SK-N-SH (cell line): ENCODE results near the gene CREBZF. TPM values are rescaled to one million over a fixed set of nuclear protein-coding genes. Genes with fewer than 3 reads are reported as not detected.

Experiments used
- CTCF ChIA-PET: fragments of 300-600, 350-600 bp; formaldehyde crosslinking; extraction: SDS; loops from one replicate; lab custom pipeline; 2021; lab: Yijun Ruan, JAX
- POLR2A ChIA-PET: fragments of 350-600 bp; sonication (Branson Sonifier 250); formaldehyde crosslinking; extraction: SDS; loops from one replicate; lab custom pipeline; 2020; ENCODE audit warnings: antibody characterized with exemption, inconsistent platforms; lab: Yijun Ruan, JAX
- DNase-seq: peaks from one replicate; pipeline ENCODE4 v3.0.0; 2012
- H2AFZ ChIP-seq: fragments of 200-600 bp; sonication (generic); 2 replicates; pipeline ENCODE4 v1.8.1; 2016; ENCODE audit warnings: antibody characterized with exemption, mild to moderate bottlenecking, low read depth
- H3F3A ChIP-seq: fragments of 200-600 bp; sonication (generic); replicated peaks from 2 replicates; pipeline ENCODE3; 2016; ENCODE audit warnings: antibody characterized with exemption, mild to moderate bottlenecking; ENCODE audit not compliant: insufficient read depth
- H3K27ac ChIP-seq, 2 experiments: fragments of 200-500 bp in 1 of 2; fragments of 200-600 bp in 1 of 2; sonication (Bioruptor generic) in 1 of 2; sonication (generic), shearing (Covaris generic) in 1 of 2; 2 replicates each; pipeline versions ENCODE4 v1.5.1 to v1.6.1; 2014 to 2016; ENCODE audit warnings: low read depth in 2 of 2, inconsistent platforms in 1 of 2, low read length in 1 of 2, mild to moderate bottlenecking in 1 of 2, mixed read lengths in 1 of 2
- H3K27me3 ChIP-seq: fragments of 200-600 bp; sonication (generic), shearing (Covaris generic); 2 replicates; pipeline ENCODE4 v1.6.1; 2016; ENCODE audit warnings: mixed run types; ENCODE audit not compliant: insufficient read depth
- H3K36me3 ChIP-seq, 2 experiments: fragments of 200-500 bp in 1 of 2; fragments of 200-600 bp in 1 of 2; sonication (Bioruptor generic) in 1 of 2; sonication (generic) in 1 of 2; replicated peaks in 1 of 2; 2 replicates each; pipeline versions ENCODE3 to v1.5.1; 2014 to 2016; ENCODE audit warnings: low read length in 1 of 2, mild to moderate bottlenecking in 1 of 2; ENCODE audit not compliant: insufficient read depth in 2 of 2, control insufficient read depth in 1 of 2
- H3K4me1 ChIP-seq, 2 experiments: fragments of 200-500 bp in 1 of 2; fragments of 200-600 bp in 1 of 2; sonication (Bioruptor generic) in 1 of 2; sonication (generic), shearing (Covaris generic) in 1 of 2; 2 replicates each; pipeline versions ENCODE4 v1.5.1 to v1.6.1; 2014 to 2016; ENCODE audit warnings: low read depth in 1 of 2, low read length in 1 of 2, mixed run types in 1 of 2; ENCODE audit not compliant: insufficient read depth in 2 of 2, control insufficient read depth in 1 of 2
- H3K4me2 ChIP-seq: fragments of 200-600 bp; sonication (generic), shearing (Covaris generic); 2 replicates; pipeline ENCODE4 v1.6.1; 2017; ENCODE audit warnings: mixed run types
- H3K4me3 ChIP-seq, 2 experiments: fragments of 200-500 bp in 1 of 2; fragments of 200-600 bp in 1 of 2; sonication (Bioruptor generic) in 1 of 2; sonication (generic), shearing (Covaris generic) in 1 of 2; 2 replicates each; pipeline versions ENCODE4 v1.5.1 to v1.8.1; 2014 to 2016; ENCODE audit warnings: low read depth in 2 of 2, inconsistent platforms in 1 of 2, low read length in 1 of 2, mild to moderate bottlenecking in 1 of 2, mixed read lengths in 1 of 2, moderate library complexity in 1 of 2
- H3K79me2 ChIP-seq: fragments of 200-600 bp; sonication (generic); 2 replicates; pipeline ENCODE4 v1.8.1; 2017; ENCODE audit warnings: mild to moderate bottlenecking; ENCODE audit not compliant: insufficient read depth
- H3K9ac ChIP-seq: fragments of 200-600 bp; sonication (generic); 2 replicates; pipeline ENCODE4 v1.6.1; 2017; ENCODE audit warnings: mixed run types
- H3K9me2 ChIP-seq: fragments of 200-600 bp; sonication (generic); 2 replicates; pipeline ENCODE4 v1.6.1; 2017; ENCODE audit warnings: mixed run types
- H3K9me3 ChIP-seq: fragments of 200-600 bp; sonication (generic); 2 replicates; pipeline ENCODE4 v1.6.1; 2017; ENCODE audit warnings: mixed run types, mild to moderate bottlenecking, moderate library complexity
- H4K20me1 ChIP-seq: fragments of 200-600 bp; sonication (generic); 2 replicates; pipeline ENCODE4 v1.6.1; 2017; ENCODE audit warnings: mild to moderate bottlenecking, mixed run types; ENCODE audit not compliant: insufficient read depth
- EP300 ChIP-seq, 2 experiments: IDR thresholded peaks; 2 replicates each; pipeline versions ENCODE4 v1.4.0 to v1.6.1; 2012; ENCODE audit warnings: borderline replicate concordance in 1 of 2, low read depth in 1 of 2, low read length in 1 of 2
- EZH2phosphoT487 ChIP-seq: fragments of 200-600 bp; sonication (generic); IDR thresholded peaks from 2 replicates; pipeline ENCODE4 v1.6.1; 2017; ENCODE audit warnings: low read depth, mixed run types, mild to moderate bottlenecking, antibody characterized with exemption, moderate library complexity, borderline replicate concordance
- FOSL2 ChIP-seq: IDR thresholded peaks from 2 replicates; pipeline ENCODE4 v1.4.0; 2012; ENCODE audit warnings: low read depth, mild to moderate bottlenecking, moderate library complexity, borderline replicate concordance
- MEF2A ChIP-seq: IDR thresholded peaks from 2 replicates; pipeline ENCODE4 v1.4.0; 2012; ENCODE audit warnings: low read depth, borderline replicate concordance
- NFIC ChIP-seq: IDR thresholded peaks from 2 replicates; pipeline ENCODE4 v1.4.0; 2012; ENCODE audit warnings: borderline replicate concordance
- RCOR1 ChIP-seq: fragments of 150-350 bp; IDR thresholded peaks from 2 replicates; pipeline ENCODE4 v1.6.1; 2017; ENCODE audit warnings: antibody characterized with exemption, low read length
- RXRA ChIP-seq: IDR thresholded peaks from 2 replicates; pipeline ENCODE4 v1.4.0; 2012; ENCODE audit warnings: low read depth, mild to moderate bottlenecking, borderline replicate concordance
- SIN3A ChIP-seq: IDR thresholded peaks from 2 replicates; pipeline ENCODE4 v1.6.1; 2012; ENCODE audit warnings: low read depth, mild to moderate bottlenecking, low read length, moderate library complexity, borderline replicate concordance
- TAF1 ChIP-seq: IDR thresholded peaks from 2 replicates; pipeline ENCODE4 v1.6.1; 2012; ENCODE audit warnings: low read depth, mild to moderate bottlenecking, low read length, moderate library complexity, borderline replicate concordance
- TCF12 ChIP-seq: IDR thresholded peaks from 2 replicates; pipeline ENCODE4 v1.4.0; 2012
- TEAD4 ChIP-seq: IDR thresholded peaks from 2 replicates; pipeline ENCODE4 v1.4.0; 2012; ENCODE audit warnings: mild to moderate bottlenecking, borderline replicate concordance; ENCODE audit not compliant: insufficient read depth
- polyA plus RNA-seq, 3 experiments: library from polyadenylated mRNA; depleted of rRNA; stranded (reverse); fragments of >200 nt; gene quantifications; 2 replicates each; pipeline ENCODE4 v1.2.3, GENCODE V29; 2012
- TF ChIP-seq, protein P1 (sequence below): IDR thresholded peaks from 2 replicates; pipeline ENCODE4 v1.6.1; 2012; ENCODE audit warnings: mild to moderate bottlenecking, low read depth, low read length, moderate library complexity
- TF ChIP-seq, protein P2 (sequence below): fragments of 200-600 bp; sonication (generic); IDR thresholded peaks from 2 replicates; pipeline ENCODE4 v1.6.1; 2017; ENCODE audit warnings: antibody characterized with exemption, mild to moderate bottlenecking, moderate library complexity
- TF ChIP-seq, protein P3 (sequence below): IDR thresholded peaks from 2 replicates; pipeline ENCODE4 v1.4.0; 2012; ENCODE audit warnings: low read depth, borderline replicate concordance
- TF ChIP-seq, protein P4 (sequence below): IDR thresholded peaks from 2 replicates; pipeline ENCODE4; 2012
- TF ChIP-seq, protein P5 (sequence below): fragments of 150-350 bp; IDR thresholded peaks from 2 replicates; pipeline ENCODE4 v1.6.1; 2017; ENCODE audit warnings: antibody characterized with exemption, low read length, low read depth, borderline replicate concordance
- TF ChIP-seq, protein P6 (sequence below): IDR thresholded peaks from 2 replicates; pipeline ENCODE4 v1.4.0; 2012; ENCODE audit warnings: low read depth, borderline replicate concordance

Gene CREBZF
- polyA plus RNA-seq, 1 of the 3 experiments (the other 2 are of a cell fraction): 50.5 TPM

DNA sequence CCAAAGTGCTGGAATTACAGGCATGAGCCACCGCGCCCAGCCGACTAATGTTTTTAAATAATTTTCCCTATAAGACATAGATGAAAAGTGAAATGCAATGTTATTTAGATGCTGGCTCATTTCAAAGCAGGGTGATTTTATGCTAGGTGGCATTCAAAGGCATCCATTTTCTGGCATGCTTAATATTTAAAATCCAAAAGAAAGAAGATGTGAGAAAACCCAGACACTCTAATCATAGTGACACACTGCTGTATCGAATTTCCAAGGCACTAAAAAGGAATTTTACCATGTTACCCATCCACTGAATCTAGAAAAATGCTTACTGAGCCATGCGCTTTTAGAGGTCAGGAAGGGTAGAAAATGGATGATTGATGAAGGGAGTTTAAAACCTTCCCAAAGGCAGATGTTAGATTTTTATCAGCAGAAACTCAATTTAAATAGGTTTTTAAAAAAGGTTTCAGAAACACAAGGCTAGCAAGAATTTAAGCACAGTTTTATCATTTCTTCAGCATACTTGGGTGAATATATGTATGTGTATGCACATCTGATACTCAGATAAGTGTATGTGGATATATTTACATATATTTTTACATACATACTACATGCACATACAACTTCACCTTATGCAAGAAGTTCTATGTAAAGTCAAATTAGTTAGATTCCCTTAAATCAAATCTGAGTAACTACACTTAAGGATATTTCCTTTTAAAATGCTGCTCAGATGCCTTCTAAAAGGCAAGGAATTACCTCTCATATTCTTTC lies 45.2 kb upstream of the CREBZF start (continued):
- TF ChIP-seq, protein P1, sequence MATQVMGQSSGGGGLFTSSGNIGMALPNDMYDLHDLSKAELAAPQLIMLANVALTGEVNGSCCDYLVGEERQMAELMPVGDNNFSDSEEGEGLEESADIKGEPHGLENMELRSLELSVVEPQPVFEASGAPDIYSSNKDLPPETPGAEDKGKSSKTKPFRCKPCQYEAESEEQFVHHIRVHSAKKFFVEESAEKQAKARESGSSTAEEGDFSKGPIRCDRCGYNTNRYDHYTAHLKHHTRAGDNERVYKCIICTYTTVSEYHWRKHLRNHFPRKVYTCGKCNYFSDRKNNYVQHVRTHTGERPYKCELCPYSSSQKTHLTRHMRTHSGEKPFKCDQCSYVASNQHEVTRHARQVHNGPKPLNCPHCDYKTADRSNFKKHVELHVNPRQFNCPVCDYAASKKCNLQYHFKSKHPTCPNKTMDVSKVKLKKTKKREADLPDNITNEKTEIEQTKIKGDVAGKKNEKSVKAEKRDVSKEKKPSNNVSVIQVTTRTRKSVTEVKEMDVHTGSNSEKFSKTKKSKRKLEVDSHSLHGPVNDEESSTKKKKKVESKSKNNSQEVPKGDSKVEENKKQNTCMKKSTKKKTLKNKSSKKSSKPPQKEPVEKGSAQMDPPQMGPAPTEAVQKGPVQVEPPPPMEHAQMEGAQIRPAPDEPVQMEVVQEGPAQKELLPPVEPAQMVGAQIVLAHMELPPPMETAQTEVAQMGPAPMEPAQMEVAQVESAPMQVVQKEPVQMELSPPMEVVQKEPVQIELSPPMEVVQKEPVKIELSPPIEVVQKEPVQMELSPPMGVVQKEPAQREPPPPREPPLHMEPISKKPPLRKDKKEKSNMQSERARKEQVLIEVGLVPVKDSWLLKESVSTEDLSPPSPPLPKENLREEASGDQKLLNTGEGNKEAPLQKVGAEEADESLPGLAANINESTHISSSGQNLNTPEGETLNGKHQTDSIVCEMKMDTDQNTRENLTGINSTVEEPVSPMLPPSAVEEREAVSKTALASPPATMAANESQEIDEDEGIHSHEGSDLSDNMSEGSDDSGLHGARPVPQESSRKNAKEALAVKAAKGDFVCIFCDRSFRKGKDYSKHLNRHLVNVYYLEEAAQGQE: no peak
- no peak; the same call in 1 of the 2 replicates for TF ChIP-seq SIN3A
- peak; percentile 65; the same call in 1 of the 2 replicates for TF ChIP-seq RXRA
- TF ChIP-seq, protein P2, sequence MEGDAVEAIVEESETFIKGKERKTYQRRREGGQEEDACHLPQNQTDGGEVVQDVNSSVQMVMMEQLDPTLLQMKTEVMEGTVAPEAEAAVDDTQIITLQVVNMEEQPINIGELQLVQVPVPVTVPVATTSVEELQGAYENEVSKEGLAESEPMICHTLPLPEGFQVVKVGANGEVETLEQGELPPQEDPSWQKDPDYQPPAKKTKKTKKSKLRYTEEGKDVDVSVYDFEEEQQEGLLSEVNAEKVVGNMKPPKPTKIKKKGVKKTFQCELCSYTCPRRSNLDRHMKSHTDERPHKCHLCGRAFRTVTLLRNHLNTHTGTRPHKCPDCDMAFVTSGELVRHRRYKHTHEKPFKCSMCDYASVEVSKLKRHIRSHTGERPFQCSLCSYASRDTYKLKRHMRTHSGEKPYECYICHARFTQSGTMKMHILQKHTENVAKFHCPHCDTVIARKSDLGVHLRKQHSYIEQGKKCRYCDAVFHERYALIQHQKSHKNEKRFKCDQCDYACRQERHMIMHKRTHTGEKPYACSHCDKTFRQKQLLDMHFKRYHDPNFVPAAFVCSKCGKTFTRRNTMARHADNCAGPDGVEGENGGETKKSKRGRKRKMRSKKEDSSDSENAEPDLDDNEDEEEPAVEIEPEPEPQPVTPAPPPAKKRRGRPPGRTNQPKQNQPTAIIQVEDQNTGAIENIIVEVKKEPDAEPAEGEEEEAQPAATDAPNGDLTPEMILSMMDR: no peak
- peak; percentile 99 for TF ChIP-seq TCF12
- no peak for TF ChIP-seq TAF1
- peak; percentile 92 for TF ChIP-seq TEAD4
- TF ChIP-seq, protein P3, sequence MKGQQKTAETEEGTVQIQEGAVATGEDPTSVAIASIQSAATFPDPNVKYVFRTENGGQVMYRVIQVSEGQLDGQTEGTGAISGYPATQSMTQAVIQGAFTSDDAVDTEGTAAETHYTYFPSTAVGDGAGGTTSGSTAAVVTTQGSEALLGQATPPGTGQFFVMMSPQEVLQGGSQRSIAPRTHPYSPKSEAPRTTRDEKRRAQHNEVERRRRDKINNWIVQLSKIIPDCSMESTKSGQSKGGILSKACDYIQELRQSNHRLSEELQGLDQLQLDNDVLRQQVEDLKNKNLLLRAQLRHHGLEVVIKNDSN: peak; percentile 12; the same call in 1 of the 2 replicates

DNA sequence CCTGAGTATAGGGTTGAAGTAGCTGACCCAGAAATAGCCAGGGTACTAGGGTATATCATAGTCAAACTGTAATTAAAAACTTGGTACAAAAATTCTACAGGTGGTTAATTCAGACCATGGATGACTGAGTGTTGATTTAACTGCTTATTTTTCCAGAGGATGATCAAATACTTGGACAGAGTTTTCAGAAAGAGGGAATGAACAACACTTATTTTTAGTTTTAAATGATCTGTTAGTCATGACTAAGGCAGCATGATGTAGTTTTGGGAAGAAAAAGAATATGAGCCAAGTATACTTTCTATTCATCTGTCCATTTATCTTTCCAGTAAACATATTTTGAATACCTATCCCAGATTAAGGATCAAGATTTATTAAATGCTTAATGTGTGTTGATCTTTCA lies 40.9 kb upstream of the CREBZF start:
- peaks cover 0 to 18% of the 10 kb centered on the region in 2 experiments; a peak in 2 of 4 replicates for H3K4me1 ChIP-seq
- H3K27ac ChIP-seq: peak overlapping the region; percentile 39 to 65; a peak in 3 of 4 replicates
- POLR2A ChIA-PET: no interaction called here
- H3K4me3 ChIP-seq: no peak overlapping the region
- TF ChIP-seq, protein P4, sequence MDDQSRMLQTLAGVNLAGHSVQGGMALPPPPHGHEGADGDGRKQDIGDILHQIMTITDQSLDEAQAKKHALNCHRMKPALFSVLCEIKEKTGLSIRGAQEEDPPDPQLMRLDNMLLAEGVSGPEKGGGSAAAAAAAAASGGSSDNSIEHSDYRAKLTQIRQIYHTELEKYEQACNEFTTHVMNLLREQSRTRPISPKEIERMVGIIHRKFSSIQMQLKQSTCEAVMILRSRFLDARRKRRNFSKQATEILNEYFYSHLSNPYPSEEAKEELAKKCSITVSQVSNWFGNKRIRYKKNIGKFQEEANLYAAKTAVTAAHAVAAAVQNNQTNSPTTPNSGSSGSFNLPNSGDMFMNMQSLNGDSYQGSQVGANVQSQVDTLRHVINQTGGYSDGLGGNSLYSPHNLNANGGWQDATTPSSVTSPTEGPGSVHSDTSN: peak; percentile 45
- TF ChIP-seq, protein P5, sequence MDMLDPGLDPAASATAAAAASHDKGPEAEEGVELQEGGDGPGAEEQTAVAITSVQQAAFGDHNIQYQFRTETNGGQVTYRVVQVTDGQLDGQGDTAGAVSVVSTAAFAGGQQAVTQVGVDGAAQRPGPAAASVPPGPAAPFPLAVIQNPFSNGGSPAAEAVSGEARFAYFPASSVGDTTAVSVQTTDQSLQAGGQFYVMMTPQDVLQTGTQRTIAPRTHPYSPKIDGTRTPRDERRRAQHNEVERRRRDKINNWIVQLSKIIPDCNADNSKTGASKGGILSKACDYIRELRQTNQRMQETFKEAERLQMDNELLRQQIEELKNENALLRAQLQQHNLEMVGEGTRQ: no peak
- TF ChIP-seq TCF12: peak; percentile 61; the same call in 1 of the 2 replicates
- no peak for TF ChIP-seq RCOR1
- peak in 1 of 2 experiments; percentile 68; a peak in 1 of 4 replicates for TF ChIP-seq EP300 (IDR thresholded peaks at IDR 0.05; ENCODE audit: borderline replicate concordance in 1 of 2, low read depth in 1 of 2, low read length in 1 of 2)
- peak; percentile 58 for TF ChIP-seq FOSL2
- peak; percentile 68; the same call in 1 of the 2 replicates for TF ChIP-seq NFIC
- TF ChIP-seq, protein P6, sequence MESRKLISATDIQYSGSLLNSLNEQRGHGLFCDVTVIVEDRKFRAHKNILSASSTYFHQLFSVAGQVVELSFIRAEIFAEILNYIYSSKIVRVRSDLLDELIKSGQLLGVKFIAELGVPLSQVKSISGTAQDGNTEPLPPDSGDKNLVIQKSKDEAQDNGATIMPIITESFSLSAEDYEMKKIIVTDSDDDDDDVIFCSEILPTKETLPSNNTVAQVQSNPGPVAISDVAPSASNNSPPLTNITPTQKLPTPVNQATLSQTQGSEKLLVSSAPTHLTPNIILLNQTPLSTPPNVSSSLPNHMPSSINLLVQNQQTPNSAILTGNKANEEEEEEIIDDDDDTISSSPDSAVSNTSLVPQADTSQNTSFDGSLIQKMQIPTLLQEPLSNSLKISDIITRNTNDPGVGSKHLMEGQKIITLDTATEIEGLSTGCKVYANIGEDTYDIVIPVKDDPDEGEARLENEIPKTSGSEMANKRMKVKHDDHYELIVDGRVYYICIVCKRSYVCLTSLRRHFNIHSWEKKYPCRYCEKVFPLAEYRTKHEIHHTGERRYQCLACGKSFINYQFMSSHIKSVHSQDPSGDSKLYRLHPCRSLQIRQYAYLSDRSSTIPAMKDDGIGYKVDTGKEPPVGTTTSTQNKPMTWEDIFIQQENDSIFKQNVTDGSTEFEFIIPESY: no peak
- TF ChIP-seq MEF2A: peak; percentile 73
- TF ChIP-seq EZH2phosphoT487: no peak
- TF ChIP-seq, protein P3: no peak
- H4K20me1 ChIP-seq: no peaks in the 10 kb centered on the region
- no peak overlapping the region for H3K9ac ChIP-seq
- H3K79me2 ChIP-seq: no peaks in the 10 kb centered on the region
- H3F3A ChIP-seq: peaks cover 13% of the 10 kb centered on the region
- no peak overlapping the region for H2AFZ ChIP-seq
- H3K9me2 ChIP-seq: no peaks in the 10 kb centered on the region
- no peaks in the 10 kb centered on the region for H3K27me3 ChIP-seq
- DNase-seq: no peak
- peaks cover 0 to 8% of the 10 kb centered on the region in 2 experiments for H3K36me3 ChIP-seq
- CTCF ChIA-PET: no interaction called here
- H3K4me2 ChIP-seq: no peak overlapping the region
- no peaks in the 10 kb centered on the region for H3K9me3 ChIP-seq
